ENCODE data around the gene ABHD16A. TPM values are rescaled to one million over a fixed set of nuclear protein-coding genes. Genes with fewer than 3 reads are reported as not detected.

Gene ABHD16A
- total and polyA plus RNA-seq, 10 donors, result 30.2 to 80.7 (median 64.2) TPM

DNA sequence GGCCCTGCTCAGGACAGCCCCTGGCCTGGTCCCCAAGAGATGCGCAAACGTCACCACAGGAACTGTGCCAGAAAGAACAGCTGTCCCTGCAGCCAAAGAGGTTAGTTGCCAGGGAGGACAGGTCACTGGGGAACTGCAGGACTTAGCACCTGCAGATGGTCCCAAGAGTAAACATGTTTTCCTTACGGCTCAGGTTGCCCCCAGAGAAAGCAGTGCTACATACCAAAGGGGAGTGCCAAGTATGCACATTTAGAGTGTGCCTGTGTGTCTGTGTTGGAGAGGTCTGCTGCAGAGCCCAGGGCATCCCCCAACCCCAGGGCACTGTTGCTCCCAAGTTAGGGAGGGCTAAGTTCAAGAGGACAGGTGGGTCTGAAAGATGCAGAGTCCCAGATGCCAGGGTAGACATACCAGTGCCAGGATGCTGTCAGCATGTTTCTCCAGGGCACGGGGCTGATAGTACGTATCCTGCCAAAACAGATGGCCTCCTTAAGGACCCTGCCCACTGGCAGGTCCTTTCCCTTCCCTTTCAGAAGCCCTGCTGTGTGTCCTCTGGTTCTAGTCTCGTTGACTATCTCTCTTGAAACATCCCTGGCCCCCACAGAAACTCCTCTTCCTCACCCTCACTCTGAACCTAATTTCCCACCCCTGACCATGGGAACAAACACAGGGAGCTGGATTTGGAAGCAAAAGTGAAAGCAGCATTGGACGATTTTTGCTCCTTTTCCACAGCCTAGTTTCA is 1.3 kb downstream of the ABHD16A start:
- Histone ChIP-seq H3K27me3 (replicated peaks in 1 of 7) (no peaks in the 10 kb centered on the region), H3K4me3 (peak overlapping the region; percentile 52 to 82 (median 61)), H3K27ac (peak overlapping the region; percentile 97 to 100 (median 99)), H3K9me3 (no peaks in the 10 kb centered on the region), H3K4me1 (peaks cover 15 to 64% (median 39%) of the 10 kb centered on the region in 6 donors), H3K36me3 (peaks cover 0 to 49% (median 26%) of the 10 kb centered on the region in 6 donors)
- WGBS, 5 donors, result 24 to 41% (median 34%) methylated on average over 7 of the region's 7 CpGs
- intact Hi-C loops (cut with DNase I; ENCODE audit: low total_unique reads), result no loop called here
- no peak for DNase-seq
- TF ChIP-seq POLR2AphosphoS5 (IDR thresholded peaks at IDR 0.05), result no peak
- TF ChIP-seq POLR2A (IDR thresholded peaks at IDR 0.05), result no peak
- TF ChIP-seq, protein P1, sequence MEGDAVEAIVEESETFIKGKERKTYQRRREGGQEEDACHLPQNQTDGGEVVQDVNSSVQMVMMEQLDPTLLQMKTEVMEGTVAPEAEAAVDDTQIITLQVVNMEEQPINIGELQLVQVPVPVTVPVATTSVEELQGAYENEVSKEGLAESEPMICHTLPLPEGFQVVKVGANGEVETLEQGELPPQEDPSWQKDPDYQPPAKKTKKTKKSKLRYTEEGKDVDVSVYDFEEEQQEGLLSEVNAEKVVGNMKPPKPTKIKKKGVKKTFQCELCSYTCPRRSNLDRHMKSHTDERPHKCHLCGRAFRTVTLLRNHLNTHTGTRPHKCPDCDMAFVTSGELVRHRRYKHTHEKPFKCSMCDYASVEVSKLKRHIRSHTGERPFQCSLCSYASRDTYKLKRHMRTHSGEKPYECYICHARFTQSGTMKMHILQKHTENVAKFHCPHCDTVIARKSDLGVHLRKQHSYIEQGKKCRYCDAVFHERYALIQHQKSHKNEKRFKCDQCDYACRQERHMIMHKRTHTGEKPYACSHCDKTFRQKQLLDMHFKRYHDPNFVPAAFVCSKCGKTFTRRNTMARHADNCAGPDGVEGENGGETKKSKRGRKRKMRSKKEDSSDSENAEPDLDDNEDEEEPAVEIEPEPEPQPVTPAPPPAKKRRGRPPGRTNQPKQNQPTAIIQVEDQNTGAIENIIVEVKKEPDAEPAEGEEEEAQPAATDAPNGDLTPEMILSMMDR (IDR thresholded peaks at IDR 0.05 in 8 of 11, conservative IDR thresholded peaks at IDR 0.05 in 3 of 11), result no peak

DNA sequence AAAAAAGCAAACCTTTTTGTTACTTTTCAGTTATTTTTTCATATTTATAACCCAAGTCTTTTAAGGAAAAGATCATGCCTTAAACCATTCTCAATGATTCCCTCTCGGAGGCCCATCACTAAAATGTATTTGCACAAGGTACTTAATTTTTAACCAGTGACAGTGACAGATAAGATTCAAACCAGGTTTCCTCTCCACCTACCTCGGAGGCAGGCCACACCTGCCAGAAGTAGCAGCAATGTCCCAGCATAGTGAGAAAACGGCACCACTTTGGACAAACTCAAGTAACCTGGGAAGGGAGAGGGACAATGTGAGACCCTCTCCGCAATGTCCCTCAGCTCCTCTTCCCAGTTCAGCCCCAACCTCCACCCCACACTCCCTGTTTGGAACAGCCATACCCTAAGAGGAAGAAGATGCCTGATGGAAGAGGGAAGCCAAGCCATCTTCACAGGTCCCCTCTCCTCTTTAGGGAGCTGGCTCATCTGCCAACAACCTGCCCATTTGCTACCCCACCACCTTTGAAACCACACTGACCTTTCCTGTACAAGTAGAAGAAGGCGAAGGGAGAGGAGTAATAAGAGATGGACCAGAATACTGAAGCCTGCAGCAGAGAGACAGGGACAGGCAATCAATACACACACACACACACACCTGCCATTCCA is 2.3 kb downstream of the ABHD16A start:
- Histone ChIP-seq H3K27me3 (replicated peaks in 1 of 7) (no peaks in the 10 kb centered on the region), H3K9me3 (no peaks in the 10 kb centered on the region), H3K4me3 (peak overlapping the region in 2 of 8 donors; percentile 56 to 78), H3K27ac (peak overlapping the region in 1 of 8 donors; percentile 98), H3K36me3 (peaks cover 0 to 59% (median 36%) of the 10 kb centered on the region in 6 donors), H3K4me1 (peaks cover 15 to 64% (median 39%) of the 10 kb centered on the region in 6 donors)
- 89 to 96% (median 92%) methylated on average over 5 of the region's 5 CpGs for WGBS, 5 donors
- intact Hi-C loops (cut with DNase I; ENCODE audit: low total_unique reads), result no loop called here
- TF ChIP-seq POLR2A (IDR thresholded peaks at IDR 0.05), result no peak
- TF ChIP-seq, protein P1 (IDR thresholded peaks at IDR 0.05 in 8 of 11, conservative IDR thresholded peaks at IDR 0.05 in 3 of 11), result no peak
- no peak for TF ChIP-seq POLR2AphosphoS5 (IDR thresholded peaks at IDR 0.05)
- DNase-seq, result no peak

DNA sequence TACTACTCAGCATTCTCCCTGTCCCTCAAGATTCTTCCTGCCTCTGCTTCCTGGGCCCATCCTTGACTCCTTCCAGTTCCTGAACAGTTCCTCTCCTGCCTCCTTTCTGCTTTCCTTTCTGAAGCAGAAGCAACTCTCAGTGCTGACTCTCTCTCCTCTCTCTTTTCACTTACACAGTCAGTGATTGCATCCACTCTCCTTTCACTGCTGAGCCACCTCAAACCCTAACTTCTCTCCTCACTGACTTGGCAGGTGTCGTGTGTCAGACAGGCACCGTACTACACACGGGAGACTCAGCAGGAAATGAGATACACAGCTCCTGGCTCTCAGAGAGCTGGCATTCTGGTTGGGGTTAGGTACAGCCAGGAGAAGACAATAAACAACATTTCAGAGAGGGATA is 5.6 kb downstream of the ABHD16A start:
- intact Hi-C loops (cut with DNase I; ENCODE audit: low total_unique reads), result no loop called here

More for the DNA sequence above, 5.6 kb downstream of the ABHD16A start:
- 38 to 53% (median 43%) methylated on average over 3 of the region's 3 CpGs for WGBS, 5 donors
- no peak overlapping the region for H3K4me3 ChIP-seq
- H3K27me3 ChIP-seq (replicated peaks in 1 of 7), result no peaks in the 10 kb centered on the region
- DNase-seq, result no peak
- no peaks in the 10 kb centered on the region for H3K9me3 ChIP-seq
- H3K36me3 ChIP-seq, result peaks cover 0 to 92% (median 69%) of the 10 kb centered on the region in 6 donors
- peaks cover 15 to 52% (median 31%) of the 10 kb centered on the region in 6 donors for H3K4me1 ChIP-seq
- TF ChIP-seq POLR2AphosphoS5 (IDR thresholded peaks at IDR 0.05) (no peak), POLR2A (IDR thresholded peaks at IDR 0.05) (no peak)
- TF ChIP-seq, protein P1 (IDR thresholded peaks at IDR 0.05 in 8 of 11, conservative IDR thresholded peaks at IDR 0.05 in 3 of 11), result no peak
- peak overlapping the region in 3 of 8 donors; percentile 18 to 50 (median 37) for H3K27ac ChIP-seq
